Kidney capillary endothelial cell (primary cell): ENCODE results near the gene ANTXR1.
A peak's percentile ranks its signal among the peaks of the same experiment; 100 is the strongest.

Experiments used
- DNase-seq: peaks from one replicate; pipeline ENCODE4 v3.0.0-alpha.2; 2018; ENCODE audit warnings: low spot score

Gene ANTXR1

DNA sequence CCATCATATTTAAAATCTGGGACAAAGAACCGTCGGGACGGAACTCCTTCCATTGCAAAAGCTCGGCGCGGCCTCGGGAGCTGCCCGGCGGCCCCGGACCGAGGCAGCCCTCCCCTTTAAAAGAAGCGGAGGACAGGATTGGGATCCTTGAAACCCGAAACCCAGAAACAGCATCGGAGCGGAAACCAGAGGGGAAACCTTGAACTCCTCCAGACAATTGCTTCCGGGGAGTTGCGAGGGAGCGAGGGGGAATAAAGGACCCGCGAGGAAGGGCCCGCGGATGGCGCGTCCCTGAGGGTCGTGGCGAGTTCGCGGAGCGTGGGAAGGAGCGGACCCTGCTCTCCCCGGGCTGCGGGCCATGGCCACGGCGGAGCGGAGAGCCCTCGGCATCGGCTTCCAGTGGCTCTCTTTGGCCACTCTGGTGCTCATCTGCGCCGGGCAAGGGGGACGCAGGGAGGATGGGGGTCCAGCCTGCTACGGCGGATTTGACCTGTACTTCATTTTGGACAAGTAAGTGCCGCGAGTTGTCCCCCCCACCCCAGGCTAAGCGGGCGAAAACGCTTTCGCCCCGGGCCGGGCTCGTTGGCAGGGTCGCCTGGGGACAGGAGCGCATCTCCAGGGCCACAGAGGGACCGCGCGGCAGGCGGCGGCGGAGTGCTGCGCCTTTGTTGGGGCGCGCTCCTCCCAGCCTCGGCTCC, at the start of gene ANTXR1:
TSS of gene ANTXR1 (plus strand) at position 38 of the 698 bp plus-strand sequence. CDS start at position 359, 321 bp downstream.
- DNase-seq: no peak

GRCh38 chr2:68964282-68964681, 48.7 kb upstream of the ANTXR1 start:
- DNase-seq: no peak

GRCh38 chr2:68968221-68968620, 44.8 kb upstream of the ANTXR1 start:
- no peak for DNase-seq

- DNase-seq: no peak
Measured at GRCh38 chr2:68969736-68970490, 43.1 kb upstream of the ANTXR1 start.

DNA sequence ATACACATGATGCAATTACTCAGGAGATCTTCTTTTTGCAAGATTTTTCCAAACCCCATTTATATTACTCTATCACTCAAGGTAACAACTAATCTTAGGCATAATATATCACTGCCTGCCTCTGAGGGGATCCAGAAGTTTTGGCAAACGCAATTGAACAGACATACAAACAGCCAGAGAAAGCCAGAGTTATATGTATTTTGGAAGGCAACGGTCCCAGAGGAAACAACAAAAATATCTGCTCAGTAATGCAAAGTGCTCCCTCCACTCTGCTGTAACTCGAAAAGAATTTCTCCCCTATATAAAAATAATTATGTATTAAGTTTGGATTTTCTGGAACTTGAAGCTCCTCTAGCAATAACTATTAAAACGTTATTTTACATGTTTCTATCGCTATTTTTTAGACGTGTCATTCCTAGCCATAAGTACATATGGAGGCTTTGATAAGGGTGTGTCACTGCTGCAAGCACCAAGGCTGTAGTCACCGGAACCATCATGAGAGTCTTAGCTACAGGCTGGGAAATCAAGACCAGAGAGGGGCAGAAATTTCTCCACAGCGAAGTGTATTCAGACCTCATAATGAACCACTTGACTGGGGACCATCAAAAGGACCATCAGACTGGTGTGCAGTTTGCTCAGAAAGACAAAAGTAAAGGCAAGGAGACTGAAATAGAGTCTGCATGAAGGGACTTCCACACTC, 42.3 kb upstream of the ANTXR1 start:
- DNase-seq: no peak

- DNase-seq: peak; percentile 26
Measured at GRCh38 chr2:68971591-68972231, 41.3 kb upstream of the ANTXR1 start.

DNA sequence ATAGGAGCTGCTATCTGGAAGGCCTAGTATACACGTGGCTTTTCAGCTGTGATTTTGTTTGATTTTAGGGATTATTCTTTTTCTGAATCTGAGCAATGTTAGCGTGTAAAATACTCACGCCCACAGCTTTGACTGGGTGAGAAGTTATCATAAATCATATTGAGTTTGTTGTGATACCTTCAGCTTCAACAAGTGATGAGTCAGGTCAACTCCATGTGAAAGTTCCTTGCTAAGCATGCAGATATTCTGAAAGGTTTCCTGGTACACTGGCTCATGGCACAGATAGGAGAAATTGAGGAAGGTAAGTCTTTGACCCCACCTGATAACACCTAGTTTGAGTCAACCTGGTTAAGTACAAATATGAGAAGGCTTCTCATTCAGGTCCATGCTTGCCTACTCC, 38.7 kb upstream of the ANTXR1 start, which contains the start of gene GKN1:
TSS of gene GKN1 (plus strand) at position 386 of the 400 bp plus-strand sequence. CDS start 42 bp downstream, outside the sequence.
- no peak for DNase-seq

- DNase-seq: no peak
Measured at GRCh38 chr2:68974946-68975665, 37.9 kb upstream of the ANTXR1 start.

DNA sequence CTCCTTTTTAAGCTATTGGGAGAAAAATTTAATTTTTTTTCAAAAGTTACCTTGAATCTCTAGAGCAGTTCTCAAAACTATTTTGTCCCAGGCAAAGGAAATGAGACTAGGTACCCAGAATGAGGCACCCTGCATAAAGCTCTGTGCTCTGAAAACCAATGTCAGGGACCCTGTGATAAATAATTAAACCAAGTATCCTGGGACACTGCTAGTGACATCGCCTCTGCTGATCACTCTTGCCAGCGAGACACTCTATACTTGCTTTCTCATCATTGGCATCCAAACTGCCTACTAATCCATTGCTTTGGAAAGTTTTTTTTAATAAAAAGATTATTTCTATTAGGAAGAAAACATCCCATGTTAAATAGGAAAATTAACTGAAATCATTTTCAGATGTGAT, 37.1 kb upstream of the ANTXR1 start:
- DNase-seq: no peak

DNA sequence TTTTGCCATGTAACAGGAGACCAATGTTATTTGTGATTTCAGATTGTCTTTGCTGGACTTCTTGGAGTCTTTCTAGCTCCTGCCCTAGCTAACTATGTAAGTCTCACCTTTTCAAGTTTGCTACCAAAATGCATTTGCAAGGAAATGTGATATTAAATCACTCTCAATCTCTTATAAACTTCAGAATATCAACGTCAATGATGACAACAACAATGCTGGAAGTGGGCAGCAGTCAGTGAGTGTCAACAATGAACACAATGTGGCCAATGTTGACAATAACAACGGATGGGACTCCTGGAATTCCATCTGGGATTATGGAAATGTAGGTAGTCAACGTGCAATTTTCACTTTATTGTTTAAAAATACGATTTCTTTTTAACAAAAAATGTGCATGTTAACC, 35.5 kb upstream of the ANTXR1 start:
- DNase-seq: no peak

- no peak for DNase-seq
Measured at GRCh38 chr2:68978098-68978497, 34.9 kb upstream of the ANTXR1 start.

- no peak for DNase-seq
Measured at GRCh38 chr2:68980956-68981355, 32.0 kb upstream of the ANTXR1 start.

- DNase-seq: no peak
Measured at GRCh38 chr2:68987021-68987503, 25.9 kb upstream of the ANTXR1 start.

DNA sequence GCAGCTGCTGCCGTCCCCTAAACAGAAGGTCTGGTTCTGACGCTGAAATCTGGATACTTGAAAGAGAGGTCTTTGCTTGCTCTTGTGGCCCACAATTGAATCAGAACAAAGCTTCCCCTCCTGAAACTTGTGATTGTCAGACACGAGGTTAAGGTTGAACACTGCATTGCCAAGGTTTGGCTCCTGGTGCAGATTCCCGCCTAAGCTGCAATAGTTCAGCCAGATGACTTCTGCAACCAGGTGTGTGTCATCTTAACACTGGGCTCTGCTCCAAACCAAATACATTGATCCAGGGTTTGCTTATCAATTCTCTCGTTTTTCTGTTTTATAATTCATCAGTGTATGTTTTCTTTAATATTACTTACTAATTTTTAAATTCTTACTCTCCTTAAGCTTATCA, 23.9 kb upstream of the ANTXR1 start:
- no peak for DNase-seq

DNA sequence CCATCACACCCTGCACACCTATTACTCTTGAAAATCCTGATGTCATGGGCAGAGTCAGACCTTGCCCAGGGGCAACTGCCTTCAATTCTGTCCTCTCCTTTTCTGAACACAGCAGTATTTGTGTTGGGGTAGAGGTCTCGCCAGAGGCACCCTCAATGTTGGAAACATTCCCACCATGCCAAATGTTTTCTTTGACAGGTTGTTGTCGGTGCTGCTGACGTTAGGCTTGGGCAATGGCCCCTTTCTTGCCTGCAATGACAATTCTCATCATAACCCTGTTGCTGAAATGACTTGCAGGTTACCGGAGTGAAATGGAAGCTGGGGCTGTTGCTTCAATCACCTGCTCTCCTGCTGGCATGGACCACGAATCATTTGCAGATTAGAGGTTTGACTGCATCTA, 20.6 kb upstream of the ANTXR1 start:
- no peak for DNase-seq

DNA sequence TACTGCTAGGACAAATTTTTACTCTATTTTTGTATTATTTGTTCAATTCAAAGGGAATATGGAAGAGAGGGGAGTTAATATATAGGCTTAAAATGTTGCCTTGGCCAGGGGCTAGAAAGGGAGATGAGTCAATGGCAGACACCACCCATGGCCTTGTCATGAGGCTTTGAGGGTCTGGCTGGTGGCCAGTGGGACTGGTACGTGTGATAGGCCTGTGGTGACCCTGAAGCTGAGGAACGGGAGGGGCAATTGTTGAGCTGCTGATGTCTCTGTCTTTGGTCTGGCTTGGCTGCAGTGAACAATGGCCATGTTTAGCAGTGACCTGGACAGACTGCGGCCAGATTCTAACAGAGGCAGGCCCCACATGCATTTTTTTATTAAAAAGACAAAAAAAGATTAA, 20.0 kb upstream of the ANTXR1 start:
- DNase-seq: no peak

DNA sequence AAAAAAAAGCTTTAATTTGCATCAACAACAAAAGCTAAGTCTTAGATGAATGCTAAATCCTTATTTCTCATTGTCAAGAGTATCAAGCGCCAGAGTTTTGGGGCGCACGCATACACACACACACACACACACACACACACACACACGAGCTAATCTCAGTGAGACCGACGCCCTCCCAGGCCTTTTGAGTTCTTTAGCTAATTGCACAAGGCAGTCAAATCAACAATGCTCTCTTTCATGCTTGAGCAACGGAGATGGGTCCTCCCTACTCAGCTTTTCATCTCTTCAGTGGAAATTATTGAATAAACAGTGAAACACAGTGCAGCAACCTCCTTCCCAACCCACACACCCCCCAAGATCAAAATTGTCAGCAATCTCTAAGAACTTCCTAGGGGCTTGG, 19.3 kb upstream of the ANTXR1 start:
- DNase-seq: no peak

- no peak for DNase-seq
Measured at GRCh38 chr2:68994864-68995263, 18.1 kb upstream of the ANTXR1 start.

DNA sequence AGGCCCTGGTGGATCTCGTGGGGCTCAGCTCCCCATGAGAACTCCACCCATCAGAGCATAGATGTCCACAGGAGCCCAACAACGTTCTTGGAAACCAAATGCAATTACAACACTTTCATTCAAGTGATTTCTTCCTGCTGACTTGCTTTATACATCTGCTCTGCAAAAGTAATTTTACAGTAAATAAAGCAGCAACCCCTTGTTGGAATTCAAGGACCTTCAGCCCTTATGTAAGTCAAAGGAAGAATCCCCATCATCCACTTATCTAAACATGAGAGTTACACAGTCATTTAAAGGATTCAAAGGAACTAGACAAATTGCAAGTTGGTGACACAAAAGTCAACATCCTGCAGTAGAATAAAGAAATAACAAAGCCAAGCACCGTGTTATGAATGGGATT, 17.1 kb upstream of the ANTXR1 start:
- DNase-seq: no peak

- no peak for DNase-seq
Measured at GRCh38 chr2:68997401-68997800, 15.6 kb upstream of the ANTXR1 start.

GRCh38 chr2:69001879-69002278, 11.1 kb upstream of the ANTXR1 start:
- no peak for DNase-seq

GRCh38 chr2:69003731-69004130, 9.2 kb upstream of the ANTXR1 start:
- no peak for DNase-seq
